CD14-positive monocyte (primary cell): ENCODE results near the gene UVRAG. TPM values are rescaled to one million over a fixed set of nuclear protein-coding genes. Genes with fewer than 3 reads are reported as not detected.

ENCODE experiments used
- DNase-seq, 3 donors: peaks; one replicate each; pipeline ENCODE4 v3.0.0-alpha.2; 2011 to 2022
- H2AFZ ChIP-seq: 2 replicates; pipeline ENCODE4 v1.6.0; 2012; ENCODE audit warnings: mild to moderate bottlenecking, low read depth, low read length, inconsistent platforms; ENCODE audit not compliant: insufficient read depth, poor library complexity, severe bottlenecking
- H3K27ac ChIP-seq, 2 donors: 1 replicate in 1 of 2; 2 replicates in 1 of 2; pipeline ENCODE4 v1.5.1; 2012 to 2013; ENCODE audit warnings: low read length in 2 of 2, control low read depth in 1 of 2, inconsistent platforms in 1 of 2, low read depth in 1 of 2, mild to moderate bottlenecking in 1 of 2
- H3K27me3 ChIP-seq, 2 donors: one replicate each; pipeline versions ENCODE4 v1.6.0 to v1.6.1; 2011 to 2013; ENCODE audit warnings: low read length in 2 of 2; ENCODE audit not compliant: control insufficient read depth in 2 of 2, insufficient read depth in 2 of 2
- H3K36me3 ChIP-seq, 2 donors: replicated peaks in 1 of 2; 1 replicate in 1 of 2; 2 replicates in 1 of 2; pipeline versions ENCODE4 v1.5.1 to v1.6.1; 2012 to 2013; ENCODE audit warnings: low read length in 2 of 2, control low read depth in 1 of 2, inconsistent platforms in 1 of 2, mild to moderate bottlenecking in 1 of 2; ENCODE audit not compliant: insufficient read depth in 2 of 2, control insufficient read depth in 1 of 2
- H3K4me1 ChIP-seq, 2 donors: 1 replicate in 1 of 2; 2 replicates in 1 of 2; pipeline versions ENCODE4 v1.5.1 to v1.6.1; 2012 to 2013; ENCODE audit warnings: low read length in 2 of 2, control low read depth in 1 of 2, inconsistent platforms in 1 of 2, mild to moderate bottlenecking in 1 of 2, moderate library complexity in 1 of 2; ENCODE audit not compliant: insufficient read depth in 2 of 2, control insufficient read depth in 1 of 2
- H3K4me2 ChIP-seq: replicated peaks from 2 replicates; pipeline ENCODE3; 2012; ENCODE audit warnings: low read length, moderate library complexity, mild to moderate bottlenecking; ENCODE audit not compliant: poor library complexity, severe bottlenecking; ENCODE audit errors: extremely low read depth
- H3K4me3 ChIP-seq, 3 experiments: fragments of 200-600 bp in 1 of 3; sonication (generic) in 1 of 3; replicated peaks in 1 of 3; 1 replicate in 2 of 3; 2 replicates in 1 of 3; pipeline ENCODE4 v1.5.1; 2011 to 2013; ENCODE audit warnings: low read length in 3 of 3, mild to moderate bottlenecking in 3 of 3, control low read depth in 2 of 3, low read depth in 2 of 3, inconsistent platforms in 1 of 3, moderate library complexity in 1 of 3
- H3K79me2 ChIP-seq: 2 replicates; pipeline ENCODE4 v1.6.0; 2012; ENCODE audit warnings: mild to moderate bottlenecking, control low read depth, inconsistent platforms, low read length, moderate library complexity; ENCODE audit not compliant: insufficient read depth
- H3K9ac ChIP-seq: 2 replicates; pipeline ENCODE4 v1.6.0; 2017; ENCODE audit warnings: low read length, mild to moderate bottlenecking; ENCODE audit not compliant: insufficient read depth, poor library complexity, severe bottlenecking
- H3K9me3 ChIP-seq, 2 donors: replicated peaks in 1 of 2; 1 replicate in 1 of 2; 2 replicates in 1 of 2; pipeline versions ENCODE4 v1.5.1 to v1.6.1; 2012 to 2013; ENCODE audit warnings: low read length in 2 of 2, control low read depth in 1 of 2; ENCODE audit not compliant: control insufficient read depth in 1 of 2, insufficient read depth in 1 of 2
- H4K20me1 ChIP-seq: 2 replicates; pipeline ENCODE4 v1.6.0; 2012; ENCODE audit warnings: mild to moderate bottlenecking, low read length, control low read depth, moderate library complexity; ENCODE audit not compliant: insufficient read depth
- H3K27ac Mint-ChIP-seq, 7 donors: one replicate each; pipeline ENCODE4 v1.8.0; 2020; ENCODE audit warnings: mild to moderate bottlenecking in 7 of 7, mixed read lengths in 7 of 7, moderate library complexity in 6 of 7, inconsistent platforms in 2 of 7
- H3K27me3 Mint-ChIP-seq, 3 donors: one replicate each; pipeline ENCODE4 v1.8.0; 2021 to 2022; ENCODE audit warnings: low read depth in 3 of 3, mild to moderate bottlenecking in 3 of 3, mixed read lengths in 3 of 3, moderate library complexity in 3 of 3, inconsistent platforms in 1 of 3
- H3K36me3 Mint-ChIP-seq, 2 donors: one replicate each; pipeline ENCODE4 v1.8.0; 2020; ENCODE audit warnings: mixed read lengths in 2 of 2, inconsistent platforms in 1 of 2, mild to moderate bottlenecking in 1 of 2
- H3K4me1 Mint-ChIP-seq: one replicate; pipeline ENCODE4 v1.8.0; 2020; ENCODE audit warnings: mild to moderate bottlenecking, mixed read lengths
- H3K4me3 Mint-ChIP-seq, 2 donors: one replicate each; pipeline ENCODE4 v1.8.0; 2020; ENCODE audit warnings: mild to moderate bottlenecking in 2 of 2, mixed read lengths in 2 of 2, moderate library complexity in 1 of 2
- H3K9me3 Mint-ChIP-seq, 7 donors: one replicate each; pipeline ENCODE4 v1.8.0; 2020 to 2022; ENCODE audit warnings: mixed read lengths in 7 of 7, mild to moderate bottlenecking in 6 of 7, moderate library complexity in 6 of 7, inconsistent platforms in 2 of 7
- CTCF ChIP-seq: fragments of 200-600 bp; IDR thresholded peaks from one replicate; pipeline ENCODE4 v1.8.0; 2022; ENCODE audit warnings: antibody characterized with exemption, mild to moderate bottlenecking
- WGBS: methylation state at CpG from one replicate; pipeline ENCODE4 v1.1.5; 2013; ENCODE audit warnings: missing lambda C conversion rate; ENCODE audit not compliant: insufficient coverage; 5-methylcytosine and 5-hydroxymethylcytosine counted together
- intact Hi-C, 2 donors: fragments of 100-400 bp; cut with micrococcal nuclease; formaldehyde crosslinking; loops; one replicate each; pipeline versions ENCODE4 v1.15.0 to v1.15.1; 2023
- polyA plus RNA-seq, 3 donors: library from polyadenylated mRNA; depleted of rRNA in 1 of 3; unstranded in 2 of 3; stranded (reverse) in 1 of 3; fragments of 300-500 nt in 2 of 3; fragments of >200 nt in 1 of 3; fragmentation: Illumina TruSeq in 2 of 3; gene quantifications; 1 replicate in 2 of 3; 2 replicates in 1 of 3; pipeline ENCODE4 v1.2.3, GENCODE V29; 2012 to 2021

UVRAG gene
- polyA plus RNA-seq, 3 donors, result 13.7 to 20.5 (median 20.0) TPM

- H3K4me1 Mint-ChIP-seq, result peaks cover 2% of the 10 kb centered on the region
- no peak for DNase-seq
- Histone ChIP-seq H3K79me2 (no peaks in the 10 kb centered on the region), H4K20me1 (peaks cover 6% of the 10 kb centered on the region), H3K4me2 (no peak overlapping the region), H3K36me3 (peaks cover 5 to 27% of the 10 kb centered on the region in 2 donors), H3K9me3 (peaks cover 0 to 6% of the 10 kb centered on the region in 2 donors), H3K4me1 (no peaks in the 10 kb centered on the region), H2AFZ (no peak overlapping the region), H3K27ac (no peak overlapping the region), H3K27me3 (no peaks in the 10 kb centered on the region), H3K9ac (no peak overlapping the region), H3K4me3 (no peak overlapping the region)
- H3K4me3 Mint-ChIP-seq, result no peak overlapping the region
- no peak for TF ChIP-seq CTCF
- H3K36me3 Mint-ChIP-seq, result peaks cover 25 to 32% of the 10 kb centered on the region in 2 donors
- H3K27me3 Mint-ChIP-seq, result no peaks in the 10 kb centered on the region
- H3K9me3 Mint-ChIP-seq, result peaks cover 2 to 16% (median 8%) of the 10 kb centered on the region in 7 donors
- H3K27ac Mint-ChIP-seq, result no peak overlapping the region
- WGBS, result 56% methylated on average over 2 of the region's 3 CpGs
- intact Hi-C loops, result no loop called here
Observed at GRCh38 chr11:76088511-76088910, 273.5 kb downstream of the UVRAG start.

GRCh38 chr11:76090174-76090573, 275.2 kb downstream of the UVRAG start:
- H3K27ac Mint-ChIP-seq, result peak overlapping the region in 1 of 7 donors; percentile 54
- H3K36me3 Mint-ChIP-seq, result peaks cover 28 to 32% of the 10 kb centered on the region in 2 donors
- H3K36me3 ChIP-seq, result peaks cover 5 to 27% of the 10 kb centered on the region in 2 donors
- TF ChIP-seq CTCF, result no peak
- intact Hi-C loops, result no loop called here
- H3K4me1 ChIP-seq, result no peaks in the 10 kb centered on the region
- H3K9me3 Mint-ChIP-seq, result peaks cover 2 to 16% (median 8%) of the 10 kb centered on the region in 7 donors
- WGBS, result no CpG with 5 or more reads among the region's 2 CpGs
- peaks cover 0 to 6% of the 10 kb centered on the region in 2 donors for H3K9me3 ChIP-seq
- no peaks in the 10 kb centered on the region for H3K27me3 ChIP-seq
- no peak overlapping the region for H3K4me2 ChIP-seq
- no peak overlapping the region for H3K27ac ChIP-seq
- H3K4me3 ChIP-seq, result no peak overlapping the region
- H3K4me3 Mint-ChIP-seq, result no peak overlapping the region
- H3K9ac ChIP-seq, result no peak overlapping the region
- peaks cover 12% of the 10 kb centered on the region for H4K20me1 ChIP-seq
- H2AFZ ChIP-seq, result no peak overlapping the region
- no peak for DNase-seq
- peaks cover 5% of the 10 kb centered on the region for H3K79me2 ChIP-seq
- no peaks in the 10 kb centered on the region for H3K27me3 Mint-ChIP-seq
- H3K4me1 Mint-ChIP-seq, result peaks cover 2% of the 10 kb centered on the region
